IMR-90 (cell line): ENCODE measurements around the gene MEGF6. TPM values are rescaled to one million over a fixed set of nuclear protein-coding genes. Genes with fewer than 3 reads are reported as not detected.

Experiments
- ATAC-seq: fragments of 200-7000 bp; cut with Tn5 transposase; 2 replicates; pipeline ENCODE4 v1.9.1; 2020; ENCODE audit warnings: low read depth, mild to moderate bottlenecking, moderate library complexity
- BruUV-seq: library from RNA; stranded (reverse); fragments of 400-500 nt; replicated peaks from 2 replicates; lab custom pipeline; 2021; lab: Mats Ljungman, UMichigan
- CTCF ChIA-PET: fragments of 300-600 bp; formaldehyde crosslinking; extraction: SDS; loops from one replicate; lab custom pipeline; 2021; ENCODE audit warnings: antibody characterized with exemption; lab: Yijun Ruan, JAX
- POLR2A ChIA-PET: fragments of 300-600 bp; sonication (Branson Sonifier 250); formaldehyde crosslinking; loops from one replicate; lab custom pipeline; 2022; ENCODE audit warnings: antibody characterized with exemption; ENCODE audit not compliant: unreplicated experiment; lab: Charles Lee
- DNase-seq: peaks from one replicate; pipeline ENCODE4 v3.0.0; 2013
- H2AFZ ChIP-seq: replicated peaks from 2 replicates; pipeline ENCODE3; 2013; ENCODE audit warnings: low read length, mild to moderate bottlenecking; ENCODE audit not compliant: poor library complexity
- H2AK5ac ChIP-seq: 2 replicates; pipeline ENCODE4 v1.6.1; 2013; ENCODE audit warnings: low read depth, low read length, inconsistent platforms
- H2AK9ac ChIP-seq: replicated peaks from 2 replicates; pipeline ENCODE3; 2013; ENCODE audit warnings: mild to moderate bottlenecking, low read depth, low read length, moderate library complexity; ENCODE audit not compliant: poor library complexity
- H2BK120ac ChIP-seq: 2 replicates; pipeline ENCODE4 v1.6.1; 2013; ENCODE audit warnings: low read depth, low read length, inconsistent platforms
- H2BK15ac ChIP-seq: 3 replicates; pipeline ENCODE4 v1.6.1; 2013; ENCODE audit warnings: low read depth, low read length, inconsistent platforms
- H2BK20ac ChIP-seq: 2 replicates; pipeline ENCODE4 v1.6.1; 2013; ENCODE audit warnings: low read depth, mild to moderate bottlenecking, inconsistent platforms, low read length, moderate library complexity
- H2BK5ac ChIP-seq: 2 replicates; pipeline ENCODE4 v1.6.1; 2013; ENCODE audit warnings: mild to moderate bottlenecking, low read depth, low read length, inconsistent platforms; ENCODE audit not compliant: poor library complexity, severe bottlenecking
- H3K14ac ChIP-seq: replicated peaks from 2 replicates; pipeline ENCODE4 v1.6.1; 2013; ENCODE audit warnings: low read depth, low read length, inconsistent platforms
- H3K18ac ChIP-seq: 2 replicates; pipeline ENCODE4 v1.6.1; 2013; ENCODE audit warnings: low read depth, low read length, control low read depth
- H3K23ac ChIP-seq: 2 replicates; pipeline ENCODE4 v1.6.1; 2013; ENCODE audit warnings: low read depth, low read length, inconsistent platforms
- H3K27ac ChIP-seq: 2 replicates; pipeline ENCODE4 v1.5.1; 2013; ENCODE audit warnings: mild to moderate bottlenecking, control low read depth, low read length; ENCODE audit not compliant: insufficient read depth
- H3K27me3 ChIP-seq: 2 replicates; pipeline ENCODE4 v1.6.1; 2013; ENCODE audit warnings: low read length; ENCODE audit not compliant: control insufficient read depth, insufficient read depth
- H3K36me3 ChIP-seq: 2 replicates; pipeline ENCODE4 v1.6.1; 2013; ENCODE audit warnings: low read length, mixed read lengths; ENCODE audit not compliant: control insufficient read depth, insufficient read depth
- H3K4ac ChIP-seq: 2 replicates; pipeline ENCODE4 v1.6.1; 2013; ENCODE audit warnings: low read depth, low read length, inconsistent platforms
- H3K4me1 ChIP-seq: 2 replicates; pipeline ENCODE4 v1.6.1; 2013; ENCODE audit warnings: low read length, mixed read lengths; ENCODE audit not compliant: control insufficient read depth, insufficient read depth
- H3K4me2 ChIP-seq: 2 replicates; pipeline ENCODE4 v1.6.1; 2013; ENCODE audit warnings: low read depth, mild to moderate bottlenecking, control low read depth, low read length, moderate library complexity
- H3K4me3 ChIP-seq: 2 replicates; pipeline ENCODE4 v1.5.1; 2013; ENCODE audit warnings: low read depth, mild to moderate bottlenecking, control low read depth, low read length, moderate library complexity; ENCODE audit not compliant: insufficient read depth
- H3K56ac ChIP-seq: 2 replicates; pipeline ENCODE4 v1.6.1; 2013; ENCODE audit warnings: low read length, inconsistent platforms; ENCODE audit not compliant: insufficient read depth; ENCODE audit errors: extremely low read depth
- H3K79me1 ChIP-seq, 2 experiments: 2 replicates each; pipeline ENCODE4 v1.6.1; 2013; ENCODE audit warnings: low read length in 2 of 2, inconsistent platforms in 1 of 2, low read depth in 1 of 2
- H3K9ac ChIP-seq: 2 replicates; pipeline ENCODE4 v1.6.1; 2013; ENCODE audit warnings: low read depth, low read length, control low read depth
- H3K9me1 ChIP-seq: 2 replicates; pipeline ENCODE4 v1.6.1; 2013; ENCODE audit warnings: low read length, inconsistent platforms; ENCODE audit not compliant: insufficient read depth
- H3K9me3 ChIP-seq: 2 replicates; pipeline ENCODE4 v1.6.1; 2013; ENCODE audit warnings: low read length; ENCODE audit not compliant: control insufficient read depth, insufficient read depth
- H4K20me1 ChIP-seq: 2 replicates; pipeline ENCODE4 v1.6.1; 2013; ENCODE audit warnings: low read length, inconsistent platforms; ENCODE audit not compliant: insufficient read depth
- H4K5ac ChIP-seq: 2 replicates; pipeline ENCODE4 v1.6.1; 2013; ENCODE audit warnings: mild to moderate bottlenecking, low read depth, low read length, control low read depth
- H4K8ac ChIP-seq, 2 experiments: 2 replicates each; pipeline ENCODE4 v1.6.1; 2013; ENCODE audit warnings: low read depth in 2 of 2, low read length in 2 of 2, control low read depth in 1 of 2, inconsistent platforms in 1 of 2
- H4K91ac ChIP-seq: 2 replicates; pipeline ENCODE4 v1.6.1; 2013; ENCODE audit warnings: low read depth, low read length, inconsistent platforms; ENCODE audit not compliant: insufficient read depth
- CEBPB ChIP-seq: IDR thresholded peaks from 2 replicates; pipeline ENCODE4 v1.6.1; 2012; ENCODE audit warnings: low read depth, low read length, improper control_type of control experiment
- WGBS, 2 experiments: methylation state at CpG; one replicate each; pipeline versions ENCODE4 v1.1.5 to v1.1.7; 2013; ENCODE audit warnings: missing lambda C conversion rate in 2 of 2; ENCODE audit not compliant: insufficient read length in 1 of 2; ENCODE audit errors: extremely low coverage in 2 of 2; 5-methylcytosine and 5-hydroxymethylcytosine counted together
- dilution Hi-C: fragments of 300-500 bp; cut with HindIII; formaldehyde crosslinking; loops from one replicate; pipeline ENCODE4 v1.14.3; 2018; ENCODE audit warnings: low sequenced_read_pairs; ENCODE audit not compliant: unreplicated experiment
- in situ Hi-C: fragments of 300-500 bp; cut with MboI; formaldehyde crosslinking; loops from 3 replicates; pipeline ENCODE4 v1.14.3; 2019; ENCODE audit warnings: low sequenced_read_pairs, inconsistent platforms, mixed read lengths
- intact Hi-C: fragments of 100-400 bp; cut with micrococcal nuclease; formaldehyde crosslinking; loops from 2 replicates; pipeline ENCODE4 v1.10.0; 2022
- polyA plus RNA-seq, 3 experiments: library from polyadenylated mRNA; depleted of rRNA; stranded (reverse); fragments of >200 nt; gene quantifications; 2 replicates each; pipeline ENCODE4 v1.2.3, GENCODE V29; 2012; ENCODE audit warnings: low replicate concordance in 1 of 3
- total RNA-seq: library from RNA; depleted of rRNA; stranded (reverse); fragments of >200 nt; gene quantifications from 2 replicates; pipeline ENCODE4 v1.2.3, GENCODE V29; 2012

The MEGF6 gene
- total and polyA plus RNA-seq, 2 of the 4 experiments (the other 2 are of a cell fraction), result 0.72 to 4.1 TPM

DNA sequence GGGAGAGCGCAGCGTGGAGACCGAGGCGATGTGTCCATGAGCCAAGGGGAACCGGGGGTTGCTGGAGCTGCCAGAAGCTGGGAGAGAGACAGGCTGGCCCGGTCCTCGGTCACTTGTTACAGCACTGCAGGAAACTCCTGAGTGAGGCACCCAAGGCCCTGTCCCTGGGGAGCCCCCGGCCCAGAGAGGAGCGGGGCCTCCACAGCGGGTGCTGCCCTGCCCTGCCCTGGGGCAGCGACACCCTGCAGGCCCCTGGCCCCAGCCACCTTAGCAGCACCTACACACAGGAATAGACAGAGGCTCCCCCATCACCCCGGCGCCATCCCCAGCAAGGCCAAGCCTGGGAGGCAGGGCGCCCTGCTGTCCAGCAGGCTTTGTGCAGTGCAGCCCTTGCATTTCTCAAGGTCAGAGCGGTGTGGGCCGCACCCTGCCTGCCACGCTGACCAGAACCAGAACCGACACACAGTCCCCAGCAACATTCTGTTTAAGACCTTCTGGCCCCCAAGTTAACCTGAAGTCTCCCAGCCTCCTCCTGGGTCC, 6.6 kb upstream of the MEGF6 start:
- BruUV-seq, result no TSS peak
- Histone ChIP-seq H4K5ac (no peak overlapping the region), H3K9me1 (no peaks in the 10 kb centered on the region; the same call in 1 of the 2 replicates), H3K56ac (no peak overlapping the region), H2BK20ac (no peak overlapping the region), H3K4ac (no peak overlapping the region), H3K36me3 (no peaks in the 10 kb centered on the region), H3K27ac (no peak overlapping the region), H2AK5ac (no peak overlapping the region), H2AK9ac (no peak overlapping the region), H3K27me3 (no peaks in the 10 kb centered on the region), H4K8ac (no peak overlapping the region), H2BK120ac (no peak overlapping the region), H3K9me3 (no peaks in the 10 kb centered on the region), H3K4me3 (no peak overlapping the region), H4K91ac (no peak overlapping the region), H2AFZ (no peak overlapping the region), H3K9ac (no peak overlapping the region), H3K4me1 (peaks cover 14% of the 10 kb centered on the region), H2BK15ac (no peak overlapping the region), H3K14ac (no peak overlapping the region), H3K18ac (no peak overlapping the region), H3K79me1 (0 out of 4 replicates have a peak, but pooled peaks cover 0 to under 1% of the 10 kb centered on the region in 2 experiments), H3K4me2 (no peak overlapping the region), H4K20me1 (no peaks in the 10 kb centered on the region), H2BK5ac (no peak overlapping the region), H3K23ac (no peak overlapping the region)
- dilution Hi-C loops, result no loop called here
- CTCF ChIA-PET, result interaction anchor here (1.4 to 2.5 kb wide), 2 partner anchors 52 to 165 kb away, joined by 9 to 20 read pairs; no protein-coding TSS in a partner anchor
- ATAC-seq (no peak), DNase-seq (no peak)
- in situ Hi-C loops, result no loop called here
- intact Hi-C loops, result no loop called here
- 88% methylated on average over 5 of the region's 18 CpGs; no CpG with 5 or more reads in 1 of the 2 experiments for WGBS, 2 experiments
- POLR2A ChIA-PET, result no interaction called here
- TF ChIP-seq CEBPB, result no peak
